Activated naive CD8-positive, alpha-beta T cell treated with anti-CD3 and anti-CD28 coated beads for 36 hours (primary cell): ENCODE data around the gene POLR2I. TPM values are rescaled to one million over a fixed set of nuclear protein-coding genes. Genes with fewer than 3 reads are reported as not detected.
"Not testable (repeated sequence)": the region's sequence is repeated elsewhere in the genome, so short reads cannot be mapped to it uniquely, and the experiment has no call there.

Experiments
- DNase-seq: peaks from one replicate; pipeline ENCODE4 v3.0.0; 2021
- H3K27ac Mint-ChIP-seq: one replicate; pipeline ENCODE4 v1.8.0; 2022; ENCODE audit warnings: mild to moderate bottlenecking, moderate library complexity, mixed read lengths
- H3K27me3 Mint-ChIP-seq: one replicate; pipeline ENCODE4 v1.8.0; 2022; ENCODE audit warnings: mild to moderate bottlenecking, mixed read lengths
- H3K36me3 Mint-ChIP-seq: one replicate; pipeline ENCODE4 v1.8.0; 2021; ENCODE audit warnings: mild to moderate bottlenecking, mixed read lengths
- H3K4me1 Mint-ChIP-seq: one replicate; pipeline ENCODE4 v1.8.0; 2021; ENCODE audit warnings: mixed read lengths
- H3K4me3 Mint-ChIP-seq: one replicate; pipeline ENCODE4 v1.8.0; 2022; ENCODE audit warnings: mild to moderate bottlenecking, moderate library complexity, mixed read lengths
- H3K9me3 Mint-ChIP-seq: one replicate; pipeline ENCODE4 v1.8.0; 2022; ENCODE audit warnings: mixed read lengths
- total RNA-seq, 2 experiments: library from RNA; stranded (reverse); gene quantifications; one replicate each; pipeline ENCODE4 v1.2.3, GENCODE V29; 2021

The POLR2I gene
- total RNA-seq, 2 experiments from 2014 or later = 93.4 to 94.0 TPM

DNA sequence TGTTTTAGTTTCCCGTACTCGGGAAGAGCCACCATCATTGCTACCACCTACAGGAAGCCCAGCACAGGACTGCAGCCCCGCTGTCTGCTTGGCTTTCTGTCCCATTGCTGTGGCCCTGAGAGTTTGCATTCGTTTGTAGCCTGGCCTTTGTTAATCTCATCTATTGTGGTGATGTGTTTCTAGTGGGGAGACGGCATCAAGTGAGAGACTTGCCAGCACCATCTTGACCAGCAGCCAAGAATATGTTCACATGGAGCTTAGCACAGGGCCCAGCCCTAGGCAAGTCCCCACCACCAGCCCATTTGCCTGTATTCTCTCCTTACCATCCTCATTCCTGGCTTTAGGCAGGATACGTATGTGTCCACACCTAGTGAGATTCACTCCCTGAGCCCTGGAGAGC, 21.0 kb downstream of the POLR2I start:
- H3K27ac Mint-ChIP-seq = peak overlapping the region; percentile 34
- H3K4me1 Mint-ChIP-seq = peaks cover 15% of the 10 kb centered on the region

DNA sequence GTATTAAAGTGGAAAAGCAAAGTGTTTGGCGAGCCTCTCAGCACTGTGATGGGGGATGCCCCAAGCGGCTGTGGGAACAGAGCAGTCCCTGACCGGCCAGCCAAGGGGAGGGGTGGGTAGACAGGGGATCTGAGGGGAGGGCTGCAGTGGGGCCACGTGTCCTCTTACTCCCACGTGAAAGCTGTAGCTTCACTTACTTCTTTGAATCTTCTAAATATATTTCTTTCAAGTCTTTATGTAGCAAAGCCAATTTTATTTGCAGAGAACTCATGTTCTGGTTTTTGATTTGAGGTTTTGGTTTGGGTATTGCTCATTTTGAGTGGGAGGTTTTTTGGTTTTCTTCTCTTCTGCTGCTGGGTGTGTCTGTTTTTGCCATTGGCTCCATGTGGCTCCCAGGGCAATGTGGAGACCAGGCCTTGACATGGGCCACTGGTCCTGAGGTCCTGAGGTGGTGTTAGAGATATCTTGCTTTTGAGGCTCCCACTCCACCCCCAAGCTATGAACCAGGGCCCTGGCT, 21.5 kb downstream of the POLR2I start:
- peak; percentile 43 for DNase-seq
- H3K36me3 Mint-ChIP-seq = peaks cover 35% of the 10 kb centered on the region
- peaks cover 15% of the 10 kb centered on the region for H3K4me1 Mint-ChIP-seq
- no peak overlapping the region for H3K4me3 Mint-ChIP-seq
- H3K9me3 Mint-ChIP-seq = no peaks in the 10 kb centered on the region
- H3K27me3 Mint-ChIP-seq = no peaks in the 10 kb centered on the region
- peak overlapping the region; percentile 34 for H3K27ac Mint-ChIP-seq

More for the DNA sequence above, 21.0 kb downstream of the POLR2I start:
- peaks cover 40% of the 10 kb centered on the region for H3K36me3 Mint-ChIP-seq
- no peak overlapping the region for H3K4me3 Mint-ChIP-seq
- no peaks in the 10 kb centered on the region for H3K9me3 Mint-ChIP-seq
- DNase-seq = no peak
- H3K27me3 Mint-ChIP-seq = no peaks in the 10 kb centered on the region

DNA sequence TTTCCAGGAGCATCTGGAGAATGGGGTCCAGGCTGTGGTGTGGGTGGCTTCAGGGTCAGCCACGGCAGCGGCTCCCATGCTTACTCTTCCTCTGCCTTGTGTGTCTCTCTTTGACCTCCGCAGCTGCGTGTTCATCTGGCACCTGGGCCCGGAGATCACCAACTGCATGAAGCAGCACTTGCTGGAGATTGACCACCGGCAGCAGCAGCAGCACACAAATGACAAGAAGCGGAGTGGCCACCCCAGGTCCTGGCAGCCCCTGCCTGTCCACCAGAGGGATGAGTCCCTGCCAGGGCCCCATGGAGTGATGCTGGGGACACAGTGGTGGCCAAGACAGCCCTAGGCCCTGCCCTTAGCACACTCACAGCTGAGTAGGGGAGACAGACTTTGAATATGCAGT, 22.1 kb downstream of the POLR2I start:
- no peaks in the 10 kb centered on the region for H3K27me3 Mint-ChIP-seq
- H3K4me1 Mint-ChIP-seq = peaks cover 15% of the 10 kb centered on the region
- H3K27ac Mint-ChIP-seq = peak overlapping the region; percentile 34
- H3K4me3 Mint-ChIP-seq = no peak overlapping the region
- peaks cover 38% of the 10 kb centered on the region for H3K36me3 Mint-ChIP-seq
- no peak for DNase-seq
- H3K9me3 Mint-ChIP-seq = no peaks in the 10 kb centered on the region

DNA sequence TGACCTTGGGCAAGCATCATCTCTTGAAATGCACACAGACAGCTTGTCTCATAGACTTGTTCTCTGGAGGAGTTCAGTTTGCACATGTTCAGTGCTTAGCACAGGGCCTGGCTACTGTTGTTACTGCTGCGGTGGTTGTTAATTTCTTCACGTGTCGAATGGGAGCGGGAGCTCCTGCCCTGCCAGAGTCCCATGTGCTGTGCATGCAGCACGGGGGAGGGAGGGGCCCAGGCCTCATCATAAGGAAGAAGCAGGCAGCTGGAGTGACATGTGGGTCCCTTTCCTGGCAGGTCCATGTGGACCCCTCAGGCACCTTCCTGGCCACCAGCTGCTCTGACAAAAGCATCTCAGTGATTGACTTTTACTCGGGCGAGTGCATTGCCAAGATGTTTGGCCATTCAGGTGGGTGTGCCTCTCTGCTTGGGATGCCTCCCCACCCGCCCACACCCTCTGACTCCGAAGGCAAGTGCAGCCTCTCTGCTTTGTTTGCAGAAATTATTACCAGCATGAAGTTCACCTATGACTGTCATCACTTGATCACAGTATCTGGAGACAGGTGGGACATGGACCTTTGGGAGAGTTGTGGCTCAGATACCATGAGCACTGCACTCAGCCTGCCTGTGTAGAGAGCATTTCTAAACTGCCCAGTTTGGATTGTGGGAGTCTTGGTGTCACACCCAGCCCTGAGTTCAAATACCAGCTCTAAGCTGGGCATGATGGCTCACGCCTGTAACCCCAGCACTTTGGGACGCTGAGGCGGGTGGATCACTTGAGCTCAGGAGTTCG, 23.6 kb downstream of the POLR2I start:
- Mint-ChIP-seq H3K9me3 (no peaks in the 10 kb centered on the region), H3K36me3 (peaks cover 38% of the 10 kb centered on the region), H3K4me3 (no peak overlapping the region), H3K27ac (no peak overlapping the region), H3K4me1 (peaks cover 15% of the 10 kb centered on the region), H3K27me3 (no peaks in the 10 kb centered on the region)
- DNase-seq = no peak

DNA sequence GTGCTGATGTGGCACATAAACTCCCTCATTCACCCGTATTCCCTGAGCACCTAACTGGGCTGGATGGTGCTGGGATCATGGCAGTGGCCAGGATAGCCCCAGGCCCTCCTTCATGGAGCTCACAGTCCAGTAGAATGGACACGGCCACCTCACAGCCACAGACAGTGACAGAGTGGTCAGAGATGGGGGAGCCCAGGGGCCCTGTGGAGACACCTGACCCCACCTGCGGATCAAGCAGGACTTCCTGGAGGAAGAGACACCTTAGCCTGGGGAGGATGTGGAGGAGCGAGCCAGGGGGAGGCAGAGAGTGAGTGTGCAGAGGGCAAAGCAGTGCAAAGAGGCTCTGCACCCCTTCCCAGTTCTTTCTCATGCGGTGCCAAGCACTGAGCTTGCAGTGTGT, 24.8 kb downstream of the POLR2I start:
- Mint-ChIP-seq H3K9me3 (no peaks in the 10 kb centered on the region), H3K27ac (no peak overlapping the region)

DNA sequence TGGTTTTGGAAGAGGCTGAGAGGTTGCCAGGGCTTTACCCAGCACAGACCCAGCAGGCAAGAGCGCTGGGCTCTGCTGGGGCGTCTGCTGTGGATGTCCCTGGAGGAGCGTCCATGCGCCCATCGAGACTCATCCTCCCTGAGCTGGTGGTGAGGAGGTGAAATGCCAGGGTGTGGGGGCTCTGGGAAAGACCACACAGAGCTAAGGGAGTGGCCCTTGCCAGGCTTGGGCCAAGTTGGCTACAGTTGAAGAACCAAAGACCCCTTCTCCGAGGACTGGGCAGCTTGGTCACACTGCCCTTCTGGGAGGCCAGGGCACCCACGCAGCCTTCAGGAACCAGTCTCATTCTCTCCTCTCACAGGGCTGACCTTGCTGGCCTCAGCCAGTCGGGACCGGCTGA, 28.3 kb downstream of the POLR2I start:
- Mint-ChIP-seq H3K27ac (no peak overlapping the region), H3K36me3 (peaks cover 36% of the 10 kb centered on the region), H3K27me3 (no peaks in the 10 kb centered on the region), H3K4me1 (no peaks in the 10 kb centered on the region), H3K4me3 (no peak overlapping the region), H3K9me3 (no peaks in the 10 kb centered on the region)
- DNase-seq = no peak

More for the DNA sequence above, 24.8 kb downstream of the POLR2I start:
- H3K27me3 Mint-ChIP-seq = no peaks in the 10 kb centered on the region
- H3K4me3 Mint-ChIP-seq = no peak overlapping the region
- DNase-seq = no peak
- peaks cover 15% of the 10 kb centered on the region for H3K4me1 Mint-ChIP-seq
- peaks cover 40% of the 10 kb centered on the region for H3K36me3 Mint-ChIP-seq

DNA sequence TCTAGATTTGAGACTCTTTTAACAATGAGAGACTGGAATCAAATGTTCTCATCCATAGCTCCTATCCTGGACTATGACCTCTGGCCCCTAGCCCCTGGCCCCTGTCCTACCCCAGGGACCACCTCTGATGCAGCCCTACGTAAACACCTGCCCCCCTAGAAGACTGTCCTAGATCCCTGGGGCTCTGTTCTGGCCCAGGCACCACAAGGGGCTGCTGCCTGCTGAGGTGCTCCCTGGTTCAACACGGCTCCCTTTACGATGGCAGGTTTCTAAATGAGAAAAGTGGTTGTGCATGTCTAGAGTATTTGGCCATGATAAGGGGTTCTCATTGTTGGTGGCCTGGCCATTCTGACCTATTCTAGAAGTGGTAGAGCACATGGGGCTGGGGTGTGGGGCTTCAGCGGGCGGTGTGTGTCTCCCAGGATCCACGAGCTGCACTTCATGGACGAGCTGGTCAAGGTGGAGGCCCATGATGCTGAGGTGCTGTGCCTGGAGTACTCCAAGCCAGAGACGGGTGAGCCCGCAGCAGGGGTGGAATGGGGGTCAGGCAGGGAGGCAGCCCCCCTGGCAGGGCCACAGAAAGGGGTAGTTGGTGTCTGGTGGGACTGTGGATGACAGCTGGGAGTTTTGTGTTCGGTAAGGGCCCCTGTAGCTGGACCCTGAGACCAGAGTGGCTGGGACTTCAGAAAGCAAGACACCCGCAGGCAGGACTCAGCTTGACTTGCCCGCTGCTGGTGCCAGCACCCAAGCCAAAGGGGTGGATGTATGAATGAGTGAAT, 30.3 kb downstream of the POLR2I start:
- no peak overlapping the region for H3K4me3 Mint-ChIP-seq
- no peaks in the 10 kb centered on the region for H3K4me1 Mint-ChIP-seq
- no peak for DNase-seq
- no peak overlapping the region for H3K27ac Mint-ChIP-seq
- H3K36me3 Mint-ChIP-seq = peaks cover 43% of the 10 kb centered on the region
- H3K27me3 Mint-ChIP-seq = no peaks in the 10 kb centered on the region
- H3K9me3 Mint-ChIP-seq = no peaks in the 10 kb centered on the region

DNA sequence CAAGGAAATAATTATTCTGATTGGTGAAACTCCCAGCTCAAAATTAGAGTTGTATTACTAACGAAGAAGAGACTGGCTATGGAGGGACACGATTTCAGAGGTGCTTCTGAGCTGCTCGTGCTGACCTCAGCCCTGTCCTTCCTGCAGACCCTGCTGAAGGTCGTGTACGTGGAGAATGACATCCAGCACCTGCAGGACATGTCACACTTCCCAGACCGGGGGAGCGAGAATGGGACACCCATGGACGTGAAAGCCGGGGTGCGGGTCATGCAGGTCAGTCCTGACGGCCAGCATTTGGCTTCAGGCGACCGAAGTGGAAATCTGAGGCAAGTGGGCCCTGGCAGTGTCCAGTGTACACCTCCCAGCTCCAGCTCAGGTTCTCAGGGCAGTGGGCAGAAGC, 31.8 kb downstream of the POLR2I start:
- Mint-ChIP-seq H3K27me3 (no peaks in the 10 kb centered on the region), H3K27ac (no peak overlapping the region), H3K4me1 (no peaks in the 10 kb centered on the region), H3K4me3 (no peak overlapping the region), H3K36me3 (peaks cover 44% of the 10 kb centered on the region), H3K9me3 (no peaks in the 10 kb centered on the region)
- no peak for DNase-seq

DNA sequence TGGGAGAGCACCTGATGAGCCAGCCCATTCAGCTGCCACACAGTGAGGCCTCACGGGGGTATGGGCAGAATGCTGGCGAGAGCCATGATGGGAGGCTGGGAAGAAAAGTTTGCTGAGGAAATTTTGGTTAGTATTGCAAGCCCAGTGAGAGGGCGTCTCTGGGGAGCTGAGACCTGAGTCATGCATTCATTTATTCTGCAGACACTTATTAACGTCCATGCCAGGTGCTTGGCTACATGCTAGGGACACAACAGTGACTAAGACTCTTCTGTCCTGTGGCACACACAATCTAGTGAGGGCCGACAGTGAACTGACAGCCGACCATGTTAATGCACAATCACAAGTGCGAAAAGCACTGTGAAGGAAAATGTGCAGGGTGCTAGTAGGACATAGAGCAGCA, 32.8 kb downstream of the POLR2I start:
- Mint-ChIP-seq H3K27me3 (no peaks in the 10 kb centered on the region), H3K9me3 (no peaks in the 10 kb centered on the region), H3K36me3 (peaks cover 42% of the 10 kb centered on the region), H3K4me1 (no peaks in the 10 kb centered on the region), H3K4me3 (no peak overlapping the region), H3K27ac (no peak overlapping the region)
- no peak for DNase-seq

DNA sequence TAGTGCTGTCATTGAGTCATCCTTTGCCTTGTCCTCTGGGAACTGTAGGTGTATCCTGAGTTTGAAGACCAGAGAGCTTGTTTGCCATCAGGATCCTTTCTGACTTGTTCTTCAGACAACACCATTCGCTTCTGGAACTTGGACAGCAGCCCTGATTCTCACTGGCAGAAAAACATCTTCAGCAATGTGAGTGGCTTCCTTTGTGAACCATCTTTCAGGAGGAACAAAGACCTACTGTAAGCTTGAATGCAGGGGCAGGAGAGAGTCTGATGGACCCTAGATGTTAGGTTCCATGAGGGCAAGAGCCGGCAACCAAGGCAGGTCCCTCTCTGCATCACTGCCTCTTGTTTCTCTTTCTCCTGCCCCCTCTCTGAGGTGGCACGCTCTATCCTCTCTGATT, 33.3 kb downstream of the POLR2I start:
- H3K4me1 Mint-ChIP-seq = no peaks in the 10 kb centered on the region
- no peak overlapping the region for H3K4me3 Mint-ChIP-seq
- no peak for DNase-seq
- no peaks in the 10 kb centered on the region for H3K27me3 Mint-ChIP-seq
- no peaks in the 10 kb centered on the region for H3K9me3 Mint-ChIP-seq
- no peak overlapping the region for H3K27ac Mint-ChIP-seq
- peaks cover 39% of the 10 kb centered on the region for H3K36me3 Mint-ChIP-seq

DNA sequence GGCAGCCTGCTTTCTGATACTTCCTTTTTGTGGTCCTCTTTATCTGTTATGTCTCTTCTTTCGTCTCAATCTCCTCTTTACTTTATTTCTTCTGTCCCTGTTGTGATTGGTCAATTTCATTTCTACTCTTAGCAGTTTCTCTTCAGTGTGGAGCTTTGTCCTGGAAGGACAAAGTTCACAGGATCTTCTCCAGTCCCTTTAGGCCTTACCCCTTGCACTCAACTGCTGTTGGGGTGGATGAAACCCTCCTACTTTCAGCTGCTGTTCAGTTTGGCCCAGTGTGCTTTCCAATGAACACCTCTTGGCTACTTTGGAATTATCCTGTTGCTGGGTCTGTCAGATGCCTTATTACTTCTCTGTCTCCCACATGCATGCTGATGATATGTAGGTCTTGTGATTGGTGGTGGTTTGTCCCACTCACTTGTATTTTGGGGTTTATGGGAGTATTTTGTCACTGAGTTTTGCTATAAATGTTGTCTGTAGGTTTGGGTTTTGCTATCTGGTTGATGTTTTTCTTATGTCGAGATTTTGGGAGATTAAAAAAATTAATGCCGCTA, 35.2 kb downstream of the POLR2I start:
- no peaks in the 10 kb centered on the region for H3K9me3 Mint-ChIP-seq
- no peak overlapping the region for H3K27ac Mint-ChIP-seq
- peaks cover 38% of the 10 kb centered on the region for H3K36me3 Mint-ChIP-seq
- H3K4me1 Mint-ChIP-seq = no peaks in the 10 kb centered on the region
- H3K4me3 Mint-ChIP-seq = no peak overlapping the region
- no peaks in the 10 kb centered on the region for H3K27me3 Mint-ChIP-seq
- DNase-seq = no peak

DNA sequence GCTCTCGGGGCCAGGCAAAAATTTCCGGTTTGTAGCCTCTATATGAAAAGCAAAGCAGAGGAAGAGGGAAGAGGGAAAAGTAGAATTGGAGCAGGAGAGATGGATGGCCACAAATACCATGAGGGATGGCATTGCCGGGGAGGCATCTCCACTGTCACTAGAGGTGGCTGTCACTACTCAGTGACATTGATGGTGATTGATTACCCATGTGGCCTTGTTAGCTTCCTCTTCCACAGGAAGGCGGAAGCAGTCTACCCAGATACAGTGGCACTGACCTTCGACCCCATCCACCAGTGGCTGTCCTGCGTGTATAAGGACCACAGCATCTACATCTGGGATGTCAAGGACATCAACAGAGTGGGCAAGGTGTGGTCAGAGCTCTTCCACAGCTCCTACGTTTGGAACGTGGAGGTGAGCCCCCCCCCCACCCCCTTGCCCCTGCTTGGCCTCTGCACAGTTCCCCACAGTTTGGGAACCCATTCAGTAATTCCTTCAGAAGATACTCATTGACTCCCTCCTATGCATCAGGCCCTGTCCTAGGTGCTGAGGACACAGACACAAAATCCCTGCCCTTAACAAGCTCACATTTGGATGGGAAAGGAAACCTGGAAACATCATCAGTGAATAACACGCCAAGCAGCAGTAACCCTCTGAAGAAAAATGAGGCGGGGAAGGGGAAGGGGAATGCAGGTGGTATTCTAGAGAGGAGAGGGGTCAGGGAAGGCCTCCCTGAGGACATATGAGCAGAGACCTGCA, 41.4 kb downstream of the POLR2I start:
- no peak overlapping the region for H3K27ac Mint-ChIP-seq
- H3K9me3 Mint-ChIP-seq = no peaks in the 10 kb centered on the region
- DNase-seq = no peak
- H3K4me1 Mint-ChIP-seq = no peaks in the 10 kb centered on the region
- no peaks in the 10 kb centered on the region for H3K27me3 Mint-ChIP-seq
- no peak overlapping the region for H3K4me3 Mint-ChIP-seq
- H3K36me3 Mint-ChIP-seq = peaks cover 32% of the 10 kb centered on the region

DNA sequence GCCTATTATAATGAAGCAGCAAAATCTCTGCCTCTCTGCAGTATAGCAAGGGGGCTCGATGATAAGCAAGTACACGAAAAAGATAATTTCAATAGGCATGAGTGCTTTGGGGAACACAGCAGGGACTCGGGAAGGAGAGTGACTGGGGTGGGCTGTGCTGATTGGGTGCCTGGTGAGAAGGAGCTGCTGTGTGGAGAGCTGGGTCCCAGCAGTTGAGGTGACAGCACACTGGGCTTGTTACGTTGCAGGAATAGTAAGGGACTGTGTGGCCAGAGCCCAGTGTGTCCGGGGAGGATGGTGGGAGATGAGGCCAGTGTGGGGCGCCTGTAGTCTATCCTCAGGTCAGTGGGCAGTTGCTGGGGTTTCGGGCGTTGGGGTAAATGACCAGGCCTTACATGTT, 42.6 kb downstream of the POLR2I start:
- H3K36me3 Mint-ChIP-seq = peaks cover 40% of the 10 kb centered on the region
- H3K27ac Mint-ChIP-seq = no peak overlapping the region
- no peak for DNase-seq
- H3K27me3 Mint-ChIP-seq = no peaks in the 10 kb centered on the region
- no peaks in the 10 kb centered on the region for H3K9me3 Mint-ChIP-seq
- H3K4me3 Mint-ChIP-seq = no peak overlapping the region
- H3K4me1 Mint-ChIP-seq = no peaks in the 10 kb centered on the region

DNA sequence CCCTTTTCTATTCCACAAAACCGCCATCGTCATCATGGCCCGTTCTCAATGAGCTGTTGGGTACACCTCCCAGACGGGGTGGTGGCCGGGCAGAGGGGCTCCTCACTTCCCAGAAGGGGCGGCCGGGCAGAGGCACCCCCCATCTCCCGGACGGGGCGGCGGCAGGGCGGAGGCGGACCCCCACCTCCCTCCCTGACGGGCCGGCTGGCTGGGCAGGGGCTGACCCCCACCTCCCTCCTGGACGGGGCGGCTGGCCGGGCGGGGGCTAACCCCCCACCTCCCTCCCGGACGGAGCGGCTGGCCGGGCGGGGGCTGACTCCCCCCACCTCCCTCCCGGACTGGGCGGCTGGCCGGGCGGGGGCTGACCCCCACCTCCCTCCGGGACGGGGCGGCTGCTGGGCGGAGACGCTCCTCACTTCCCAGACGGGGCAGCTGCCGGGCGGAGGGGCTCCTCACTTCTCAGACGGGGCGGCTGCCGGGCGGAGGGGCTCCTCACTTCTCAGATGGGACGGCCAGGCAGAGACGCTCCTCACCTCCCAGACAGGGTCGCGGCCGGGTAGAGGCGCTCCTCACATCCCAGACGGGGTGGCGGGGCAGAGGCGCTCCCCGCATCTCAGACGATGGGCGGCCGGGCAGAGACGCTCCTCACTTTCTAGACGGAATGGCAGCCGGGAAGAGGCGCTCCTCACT, 45.7 kb downstream of the POLR2I start:
- H3K4me1 Mint-ChIP-seq, H3K27me3 Mint-ChIP-seq, H3K27ac Mint-ChIP-seq, DNase-seq, H3K4me3 Mint-ChIP-seq, H3K9me3 Mint-ChIP-seq: not testable (repeated sequence)
- peaks cover 33% of the 10 kb centered on the region for H3K36me3 Mint-ChIP-seq
